Neural progenitor cell (in vitro differentiated cells): ENCODE data around the gene GHITM. TPM values are rescaled to one million over a fixed set of nuclear protein-coding genes. Genes with fewer than 3 reads are reported as not detected.
"Not testable (repeated sequence)": the region's sequence is repeated elsewhere in the genome, so short reads cannot be mapped to it uniquely, and the experiment has no call there.

Experiments used
- DNase-seq: peaks from one replicate; pipeline ENCODE4 v3.0.0-alpha.2; 2016; ENCODE audit warnings: low spot score
- H2AFZ ChIP-seq: fragments of 200-600 bp; sonication (generic); replicated peaks from 2 replicates; pipeline ENCODE4 v1.6.1; 2016; ENCODE audit warnings: antibody characterized with exemption
- H3F3A ChIP-seq: fragments of 200-600 bp; sonication (generic); 2 replicates; pipeline ENCODE4 v1.6.1; 2016; ENCODE audit warnings: antibody characterized with exemption, low read depth
- H3K27ac ChIP-seq: fragments of 200-600 bp; sonication (generic); 2 replicates; pipeline ENCODE4 v1.5.1; 2016; ENCODE audit warnings: mild to moderate bottlenecking
- H3K27me3 ChIP-seq: fragments of 200-600 bp; sonication (generic); 2 replicates; pipeline ENCODE4 v1.6.1; 2016; ENCODE audit warnings: mild to moderate bottlenecking, moderate library complexity
- H3K36me3 ChIP-seq: fragments of 200-600 bp; sonication (generic); 2 replicates; pipeline ENCODE4 v1.5.1; 2016
- H3K4me1 ChIP-seq: fragments of 200-600 bp; sonication (generic); 2 replicates; pipeline ENCODE4 v1.6.1; 2016; ENCODE audit warnings: mixed run types
- H3K4me2 ChIP-seq: fragments of 200-600 bp; sonication (generic); 2 replicates; pipeline ENCODE4 v1.6.1; 2016
- H3K4me3 ChIP-seq: fragments of 200-600 bp; sonication (generic); 2 replicates; pipeline ENCODE4 v1.5.1; 2016
- H3K79me2 ChIP-seq: fragments of 200-600 bp; sonication (generic); 2 replicates; pipeline ENCODE4 v1.6.1; 2016; ENCODE audit warnings: low read depth
- H3K9ac ChIP-seq: fragments of 200-600 bp; sonication (generic); 2 replicates; pipeline ENCODE4 v1.6.1; 2016
- H3K9me3 ChIP-seq: fragments of 200-600 bp; sonication (generic); 2 replicates; pipeline ENCODE4 v1.5.1; 2016; ENCODE audit warnings: low read depth
- H4K20me1 ChIP-seq: fragments of 200-600 bp; sonication (generic); 2 replicates; pipeline ENCODE4 v1.6.1; 2016; ENCODE audit warnings: low read depth
- H3K27ac Mint-ChIP-seq: 3 replicates; pipeline ENCODE4 v1.8.0; 2021; ENCODE audit warnings: mixed read lengths
- H3K27me3 Mint-ChIP-seq: 2 replicates; pipeline ENCODE4 v1.8.0; 2022; ENCODE audit warnings: low read depth, mild to moderate bottlenecking, inconsistent platforms, moderate library complexity, mixed read lengths; ENCODE audit not compliant: insufficient read depth
- H3K36me3 Mint-ChIP-seq: 3 replicates; pipeline ENCODE4 v1.8.0; 2021; ENCODE audit warnings: mixed read lengths
- H3K4me1 Mint-ChIP-seq: 3 replicates; pipeline ENCODE4 v1.8.0; 2021; ENCODE audit warnings: mixed read lengths
- H3K4me3 Mint-ChIP-seq: 3 replicates; pipeline ENCODE4 v1.8.0; 2021; ENCODE audit warnings: mild to moderate bottlenecking, moderate library complexity, mixed read lengths
- H3K9me3 Mint-ChIP-seq: 3 replicates; pipeline ENCODE4 v1.8.0; 2020; ENCODE audit warnings: mixed read lengths
- CTCF ChIP-seq: fragments of 200-600 bp; sonication (generic); IDR thresholded peaks from 2 replicates; pipeline ENCODE4 v1.5.1; 2017; ENCODE audit warnings: antibody characterized with exemption, mild to moderate bottlenecking
- EZH2 ChIP-seq: fragments of 200-600 bp; sonication (generic); IDR thresholded peaks from 2 replicates; pipeline ENCODE4 v1.6.1; 2017; ENCODE audit warnings: antibody characterized with exemption, mild to moderate bottlenecking, moderate library complexity
- EZH2phosphoT487 ChIP-seq: fragments of 200-600 bp; sonication (generic); IDR thresholded peaks from 2 replicates; pipeline ENCODE4 v1.6.1; 2017; ENCODE audit warnings: antibody characterized with exemption
- total RNA-seq: library from RNA; depleted of rRNA; stranded (reverse); fragments of >200 nt; gene quantifications from 2 replicates; pipeline ENCODE4 v1.2.3, GENCODE V29; 2015; ENCODE audit warnings: low replicate concordance

The GHITM gene
- total RNA-seq, 1 donor from 2014 or later: 181 TPM

- Histone ChIP-seq H3K79me2 (no peaks in the 10 kb centered on the region), H4K20me1 (no peaks in the 10 kb centered on the region), H2AFZ (no peak overlapping the region), H3K4me2 (no peak overlapping the region), H3F3A (no peaks in the 10 kb centered on the region), H3K4me1 (peaks cover 10% of the 10 kb centered on the region), H3K9me3 (no peaks in the 10 kb centered on the region), H3K27me3 (no peaks in the 10 kb centered on the region), H3K4me3 (no peak overlapping the region), H3K9ac (no peak overlapping the region), H3K36me3 (no peaks in the 10 kb centered on the region), H3K27ac (no peak overlapping the region)
- no peak overlapping the region for H3K4me3 Mint-ChIP-seq
- TF ChIP-seq EZH2phosphoT487 (no peak), EZH2 (no peak), CTCF (no peak)
- H3K36me3 Mint-ChIP-seq: no peaks in the 10 kb centered on the region
- H3K9me3 Mint-ChIP-seq: no peaks in the 10 kb centered on the region
- H3K27ac Mint-ChIP-seq: no peak overlapping the region
- DNase-seq: no peak
- no peaks in the 10 kb centered on the region for H3K4me1 Mint-ChIP-seq
- H3K27me3 Mint-ChIP-seq: no peaks in the 10 kb centered on the region
These were observed 40.6 kb upstream of the GHITM start for GRCh38 chr10:84098667-84099066.

- H4K20me1 ChIP-seq: no peaks in the 10 kb centered on the region
- DNase-seq: no peak
- no peaks in the 10 kb centered on the region for H3K9me3 ChIP-seq
- no peaks in the 10 kb centered on the region for H3K9me3 Mint-ChIP-seq
- no peak overlapping the region for H3K4me2 ChIP-seq
- no peaks in the 10 kb centered on the region for H3K36me3 ChIP-seq
- no peak overlapping the region for H3K4me3 Mint-ChIP-seq
- H3K4me1 ChIP-seq: peaks cover 10% of the 10 kb centered on the region
- no peak overlapping the region for H2AFZ ChIP-seq
- no peaks in the 10 kb centered on the region for H3K4me1 Mint-ChIP-seq
- no peak overlapping the region for H3K27ac Mint-ChIP-seq
- H3K27ac ChIP-seq: no peak overlapping the region
- TF ChIP-seq CTCF (no peak), EZH2 (no peak), EZH2phosphoT487 (no peak)
- no peaks in the 10 kb centered on the region for H3K79me2 ChIP-seq
- H3K27me3 Mint-ChIP-seq: no peaks in the 10 kb centered on the region
- no peaks in the 10 kb centered on the region for H3K36me3 Mint-ChIP-seq
- no peaks in the 10 kb centered on the region for H3F3A ChIP-seq
- no peak overlapping the region for H3K4me3 ChIP-seq
- H3K9ac ChIP-seq: no peak overlapping the region
- no peaks in the 10 kb centered on the region for H3K27me3 ChIP-seq
These were observed 38.3 kb upstream of the GHITM start for GRCh38 chr10:84101042-84101441.

- H2AFZ ChIP-seq: no peak overlapping the region
- peaks cover 21% of the 10 kb centered on the region for H3K4me1 ChIP-seq
- H3K27ac Mint-ChIP-seq: no peak overlapping the region
- no peaks in the 10 kb centered on the region for H3K36me3 ChIP-seq
- H3F3A ChIP-seq: peaks cover 31% of the 10 kb centered on the region
- no peak overlapping the region for H3K4me2 ChIP-seq
- no peaks in the 10 kb centered on the region for H3K9me3 Mint-ChIP-seq
- no peak for TF ChIP-seq CTCF
- no peak for TF ChIP-seq EZH2
- TF ChIP-seq EZH2phosphoT487: no peak
- H3K36me3 Mint-ChIP-seq: no peaks in the 10 kb centered on the region
- no peak overlapping the region for H3K4me3 Mint-ChIP-seq
- H3K27me3 Mint-ChIP-seq: peaks cover 5% of the 10 kb centered on the region
- H3K27ac ChIP-seq: no peak overlapping the region
- no peaks in the 10 kb centered on the region for H3K27me3 ChIP-seq
- H3K9ac ChIP-seq: no peak overlapping the region
- no peaks in the 10 kb centered on the region for H3K9me3 ChIP-seq
- no peaks in the 10 kb centered on the region for H4K20me1 ChIP-seq
- H3K4me3 ChIP-seq: no peak overlapping the region
- DNase-seq: peak; percentile 55
- H3K4me1 Mint-ChIP-seq: peaks cover 17% of the 10 kb centered on the region
- no peaks in the 10 kb centered on the region for H3K79me2 ChIP-seq
These were observed 30.5 kb upstream of the GHITM start for GRCh38 chr10:84108797-84109196.

GRCh38 chr10:84109772-84110171, 29.5 kb upstream of the GHITM start:
- not testable (repeated sequence) for H3K9ac ChIP-seq, H3K4me3 ChIP-seq, H3K36me3 Mint-ChIP-seq, H3K4me2 ChIP-seq, H3K27ac ChIP-seq, H3K9me3 ChIP-seq, H3K4me3 Mint-ChIP-seq, H3K27me3 Mint-ChIP-seq, H3K36me3 ChIP-seq, H3K9me3 Mint-ChIP-seq, H4K20me1 ChIP-seq, H3K79me2 ChIP-seq, H3K27me3 ChIP-seq, H3K27ac Mint-ChIP-seq, H2AFZ ChIP-seq
- peaks cover 17% of the 10 kb centered on the region for H3K4me1 Mint-ChIP-seq
- peak; percentile 24 for DNase-seq
- Histone ChIP-seq H3F3A (peaks cover 31% of the 10 kb centered on the region), H3K4me1 (peaks cover 21% of the 10 kb centered on the region)

- H3K27me3 Mint-ChIP-seq, H2AFZ ChIP-seq, H3K9me3 Mint-ChIP-seq, H3K36me3 Mint-ChIP-seq, H3K4me3 ChIP-seq, DNase-seq, H3K4me2 ChIP-seq, H3K9ac ChIP-seq, H4K20me1 ChIP-seq, H3K4me3 Mint-ChIP-seq, H3K27me3 ChIP-seq, H3K79me2 ChIP-seq, H3K27ac Mint-ChIP-seq, H3K27ac ChIP-seq, H3K9me3 ChIP-seq, H3K36me3 ChIP-seq: not testable (repeated sequence)
- peaks cover 18% of the 10 kb centered on the region for H3K4me1 ChIP-seq
- peaks cover 26% of the 10 kb centered on the region for H3F3A ChIP-seq
- H3K4me1 Mint-ChIP-seq: peaks cover 13% of the 10 kb centered on the region
These were observed 25.8 kb upstream of the GHITM start for GRCh38 chr10:84113468-84113867.
